HG03135 (cell line): ENCODE results near the gene IMPA2.
"Not testable (repeated sequence)": the region's sequence is repeated elsewhere in the genome, so short reads cannot be mapped to it uniquely, and the experiment has no call there.

Source experiments
- ATAC-seq: cut with Tn5 transposase; IDR thresholded peaks from one replicate; pipeline ENCODE4 v1.9.1; 2021; ENCODE audit warnings: mild to moderate bottlenecking, moderate library complexity; ENCODE audit not compliant: unreplicated experiment

The IMPA2 gene

GRCh38 chr18:11981192-11981542, at the start of gene IMPA2:
Gene IMPA2, plus strand, starts transcription at chr18:11981507. Its CDS starts 163 bp downstream, at chr18:11981670.
- ATAC-seq = no peak

GRCh38 chr18:11932393-11932792, 48.9 kb upstream of the IMPA2 start:
- no peak for ATAC-seq

GRCh38 chr18:11937874-11938478, 43.3 kb upstream of the IMPA2 start:
- ATAC-seq = no peak

- ATAC-seq = no peak
These were observed 40.4 kb upstream of the IMPA2 start for GRCh38 chr18:11940956-11941355.

- ATAC-seq = no peak
These were observed 37.8 kb upstream of the IMPA2 start for GRCh38 chr18:11943551-11943950.

GRCh38 chr18:11944252-11944651, 37.1 kb upstream of the IMPA2 start:
- no peak for ATAC-seq

GRCh38 chr18:11944786-11945185, 36.5 kb upstream of the IMPA2 start:
- ATAC-seq = no peak

- not testable (repeated sequence) for ATAC-seq
These were observed 35.3 kb upstream of the IMPA2 start for GRCh38 chr18:11945834-11946659.

GRCh38 chr18:11946756-11947155, 34.6 kb upstream of the IMPA2 start:
- ATAC-seq = peak; percentile 23

GRCh38 chr18:11947214-11948191, 33.8 kb upstream of the IMPA2 start:
- ATAC-seq = peak; percentile 88

- no peak for ATAC-seq
These were observed 32.3 kb upstream of the IMPA2 start for GRCh38 chr18:11948852-11949523.

GRCh38 chr18:11950824-11951223, 30.5 kb upstream of the IMPA2 start:
- no peak for ATAC-seq

GRCh38 chr18:11951390-11951851, 29.9 kb upstream of the IMPA2 start:
- ATAC-seq = no peak

GRCh38 chr18:11953113-11953512, 28.2 kb upstream of the IMPA2 start:
- no peak for ATAC-seq

GRCh38 chr18:11955239-11956029, 25.9 kb upstream of the IMPA2 start:
- ATAC-seq = no peak

GRCh38 chr18:11956371-11957308, 24.7 kb upstream of the IMPA2 start:
- no peak for ATAC-seq

- ATAC-seq = no peak
These were observed 23.7 kb upstream of the IMPA2 start for GRCh38 chr18:11957636-11958035.

- not testable (repeated sequence) for ATAC-seq
These were observed 21.7 kb upstream of the IMPA2 start for GRCh38 chr18:11959651-11960050.
